Right lung (tissue), 5 donors: Measurements from ENCODE around the gene RGS8. TPM values are rescaled to one million over a fixed set of nuclear protein-coding genes. Genes with fewer than 3 reads are reported as not detected.
"Not testable (repeated sequence)": the region's sequence is repeated elsewhere in the genome, so short reads cannot be mapped to it uniquely, and the experiment has no call there.

Experiments used
- DNase-seq, 2 donors: peaks; one replicate each; pipeline ENCODE4 v3.0.0-alpha.2; 2013
- polyA plus RNA-seq, 5 donors: library from polyadenylated mRNA; unstranded; fragments of 120-200 nt; gene quantifications; one replicate each; pipeline versions ENCODE4 v1.2.1 to v1.2.3, GENCODE V29; 2013; ENCODE audit warnings: inconsistent platforms in 1 of 5, low replicate concordance in 1 of 5; ENCODE audit not compliant: insufficient read length in 5 of 5, insufficient read depth in 1 of 5

RGS8 gene
- polyA plus RNA-seq, 5 donors, result 0.03 TPM; not detected in 4

DNA sequence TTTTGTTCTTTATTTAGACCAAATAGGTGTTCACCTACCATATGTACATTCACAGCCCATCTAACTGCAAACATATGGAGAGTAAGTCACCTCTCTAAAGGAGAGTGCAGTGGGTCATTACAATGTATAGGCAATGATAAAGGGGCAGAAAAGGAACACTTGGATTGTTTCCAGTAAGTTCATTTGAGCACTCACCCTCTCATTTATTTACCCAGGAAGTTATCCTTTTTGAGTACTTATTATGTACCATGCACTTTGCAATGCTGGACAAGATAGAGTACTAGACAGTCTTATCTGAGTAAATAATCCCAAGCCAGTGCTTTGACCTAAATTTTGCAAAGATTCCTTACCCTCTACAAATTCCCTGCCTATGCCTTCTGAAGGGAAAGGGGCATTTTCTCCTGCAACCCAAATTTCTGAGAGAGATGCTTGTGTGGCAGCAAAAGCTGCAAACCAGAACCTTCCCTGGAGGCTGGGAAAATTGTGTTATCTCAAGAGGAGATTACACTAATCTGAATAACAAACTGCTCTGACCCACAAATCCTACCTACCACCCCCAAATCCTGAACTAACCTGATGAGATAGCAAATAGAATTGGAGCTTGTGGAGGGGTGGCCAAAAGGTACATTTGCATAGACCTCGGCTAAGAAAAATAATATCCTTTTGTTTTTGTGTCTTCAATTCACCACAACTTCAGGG lies 18.6 kb upstream of the RGS8 start:
- no peak for DNase-seq

- DNase-seq, result no peak
These were observed 15.9 kb upstream of the RGS8 start for GRCh38 chr1:182700351-182700709.

DNA sequence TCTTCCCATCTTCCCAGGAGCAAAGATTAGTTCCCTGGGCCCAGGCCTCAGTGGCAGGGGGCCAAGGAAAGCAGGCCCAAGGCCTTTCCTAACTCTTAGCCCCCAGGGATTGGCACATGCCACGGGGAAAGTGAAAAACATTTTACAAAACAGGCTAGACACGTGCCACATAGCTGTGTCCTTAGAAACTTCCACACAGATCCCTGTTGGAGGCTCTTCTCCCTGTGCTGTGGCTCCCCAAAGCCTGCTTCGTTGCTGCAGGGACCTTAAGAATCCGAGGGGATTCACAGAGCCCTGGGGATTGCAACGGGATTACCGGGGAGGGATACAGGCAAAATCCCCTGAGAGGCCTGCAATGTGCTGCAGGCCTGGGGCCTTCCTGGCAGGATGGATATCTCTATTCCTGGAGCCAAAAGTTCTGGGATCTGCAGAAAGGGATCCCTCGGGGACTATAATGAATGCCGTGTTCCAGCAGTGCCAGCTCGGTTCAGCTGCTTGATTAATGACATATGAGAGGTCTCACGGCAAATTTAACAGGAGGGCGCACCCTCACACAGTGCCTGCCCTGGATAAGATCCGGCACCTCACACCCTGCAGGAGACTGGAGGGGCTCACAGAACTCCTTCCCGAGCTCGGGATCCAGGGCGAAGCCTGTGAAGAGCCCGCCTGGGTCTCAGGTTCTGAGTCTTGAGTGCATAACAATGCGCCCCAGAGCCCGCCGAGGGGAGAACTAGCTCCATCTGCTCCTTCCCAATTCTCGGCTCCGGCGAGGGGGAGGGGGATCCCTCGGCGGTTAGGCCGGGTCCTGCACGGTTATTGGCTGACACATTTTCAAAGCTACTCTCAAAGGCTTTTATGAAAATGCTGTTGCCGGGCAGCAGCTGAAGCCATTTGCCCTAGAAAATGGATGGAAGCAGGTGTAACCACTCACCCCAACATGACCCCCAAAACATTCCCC lies 15.3 kb upstream of the RGS8 start:
- no peak for DNase-seq

DNA sequence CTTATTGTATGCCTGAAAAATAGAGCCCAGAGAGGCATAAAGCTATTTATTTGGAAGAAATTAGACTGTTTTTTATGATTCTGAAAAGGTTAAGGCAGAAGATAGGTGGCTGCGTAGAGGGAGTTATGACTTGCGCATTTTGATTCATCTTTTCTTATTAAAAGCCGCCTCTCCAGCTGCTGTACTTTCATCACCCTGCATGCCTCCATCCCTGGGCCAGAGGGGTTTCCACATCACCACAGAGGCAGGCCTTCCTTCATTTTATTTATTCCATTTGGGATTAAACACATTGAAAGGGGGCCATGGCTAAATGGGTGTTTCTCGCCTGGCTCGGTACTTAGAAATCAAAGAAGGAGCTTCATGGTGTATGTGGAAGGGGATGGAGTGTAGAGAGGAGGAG lies 14.6 kb upstream of the RGS8 start:
- DNase-seq, result no peak

GRCh38 chr1:182693139-182693538 lies 8.8 kb upstream of the RGS8 start:
- not testable (repeated sequence) for DNase-seq

DNA sequence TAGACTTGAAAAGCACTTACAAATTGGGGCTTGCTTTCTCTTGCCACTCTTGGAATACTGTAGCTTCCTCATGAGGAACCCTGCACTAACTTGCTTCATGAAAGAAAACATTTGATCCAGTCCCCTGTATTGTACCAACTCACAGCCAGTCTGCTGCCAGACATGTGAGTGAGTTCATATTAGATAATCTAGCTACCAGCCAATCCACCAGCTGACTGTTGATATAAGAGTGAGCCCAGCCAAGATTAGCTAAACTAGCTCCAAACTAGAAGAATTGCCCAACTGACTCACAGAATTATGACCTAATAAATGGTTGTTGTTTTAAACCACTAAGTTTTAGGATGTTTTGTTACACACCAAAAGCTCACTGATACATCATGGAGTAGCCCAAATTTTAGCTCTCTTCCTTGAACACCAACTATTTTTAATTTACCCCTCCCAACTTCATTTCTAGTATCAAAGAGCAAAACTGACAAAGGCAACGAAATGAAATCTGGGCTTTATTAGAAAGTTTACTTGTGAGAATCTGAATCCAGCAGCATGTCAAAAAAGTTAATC lies 6.6 kb upstream of the RGS8 start:
- DNase-seq, result no peak

GRCh38 chr1:182688436-182689205 lies 4.2 kb upstream of the RGS8 start:
- DNase-seq, result no peak

GRCh38 chr1:182687361-182687760 lies 3.0 kb upstream of the RGS8 start:
- DNase-seq, result no peak

GRCh38 chr1:182686446-182686845 lies 2.1 kb upstream of the RGS8 start:
- no peak for DNase-seq

DNA sequence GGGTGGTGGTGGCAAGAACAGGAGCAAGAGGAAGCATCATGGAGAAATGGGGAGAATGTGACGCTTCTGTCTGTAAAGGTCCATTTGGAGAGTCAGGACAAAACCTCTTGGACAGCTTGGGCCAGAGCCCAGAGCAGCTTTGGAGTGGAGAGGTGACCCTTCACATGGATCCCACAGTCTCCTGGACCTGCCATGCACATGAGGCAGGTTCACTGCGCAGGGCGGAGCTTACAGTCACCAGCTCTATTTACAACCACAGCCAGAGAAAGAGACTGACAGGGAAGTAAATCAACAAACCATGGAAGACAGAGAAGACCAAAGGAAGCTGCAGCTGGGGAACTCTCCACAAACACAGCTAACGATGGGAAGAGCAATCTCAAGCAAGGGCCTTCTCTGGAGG lies 828 bp upstream of the RGS8 start:
- no peak for DNase-seq

DNA sequence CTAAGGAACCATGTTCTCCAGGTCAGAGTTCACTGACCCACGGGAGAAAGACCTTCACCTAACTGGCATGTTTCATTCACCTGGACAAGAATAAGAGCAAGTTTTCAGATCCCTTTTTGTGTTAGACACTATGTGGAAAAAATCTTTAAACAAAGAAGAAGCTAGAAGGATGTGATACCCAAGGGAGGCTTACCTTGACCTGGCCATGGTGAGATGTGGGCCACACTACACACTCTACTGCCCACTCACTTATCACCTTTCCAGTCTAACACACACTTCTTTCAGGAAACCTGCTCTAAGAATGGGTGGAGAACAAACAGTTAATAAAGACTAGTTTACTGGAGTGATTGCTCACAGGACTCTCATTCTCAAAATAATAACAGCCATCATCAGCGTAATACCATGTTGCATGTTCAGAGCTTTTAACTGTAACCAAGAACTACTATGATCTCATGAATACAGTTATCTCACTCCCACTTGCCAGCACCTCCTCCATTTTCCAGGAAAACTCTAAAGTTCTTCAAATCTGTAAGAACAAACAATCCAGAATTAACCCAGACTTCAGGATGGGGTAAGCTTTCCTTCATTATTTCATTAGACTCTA lies 1.4 kb downstream of the RGS8 start:
- DNase-seq, result no peak

DNA sequence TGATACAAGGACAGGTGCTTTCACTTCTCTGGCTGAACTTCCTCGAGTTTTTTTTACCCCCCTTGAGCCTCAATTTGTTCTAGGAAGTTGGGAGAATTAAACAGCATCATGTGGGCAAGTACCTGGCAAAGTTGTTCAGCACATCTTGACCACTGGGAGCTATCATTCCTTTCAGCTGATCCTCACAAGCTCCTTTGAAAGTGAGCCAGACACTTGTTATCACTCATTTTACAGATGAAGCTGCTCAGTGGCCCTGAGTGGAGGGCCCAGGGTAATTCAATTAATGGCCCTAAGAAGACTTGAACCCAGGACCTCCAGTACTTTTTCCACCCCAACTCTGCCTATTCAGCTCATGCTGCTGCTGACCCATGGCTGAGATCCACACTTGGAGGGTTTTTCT lies 2.0 kb downstream of the RGS8 start:
- DNase-seq, result no peak

DNA sequence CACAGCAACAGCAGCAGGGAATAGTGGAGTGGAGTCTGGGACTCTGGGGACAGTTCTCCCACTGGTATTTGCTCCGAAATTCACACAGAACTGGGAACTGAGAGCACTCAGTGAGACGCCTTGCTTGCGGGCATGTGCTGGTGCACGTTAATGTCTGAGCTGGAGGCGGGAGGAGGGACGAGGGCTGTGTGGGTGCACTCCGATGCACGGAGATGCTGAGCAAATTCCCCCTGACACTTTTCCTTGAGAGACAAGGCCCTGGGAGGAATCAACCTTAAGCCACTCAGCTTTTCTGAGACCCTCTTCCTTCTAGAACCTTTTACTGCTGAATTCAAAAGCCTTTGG lies 2.8 kb downstream of the RGS8 start:
- DNase-seq, result no peak

DNA sequence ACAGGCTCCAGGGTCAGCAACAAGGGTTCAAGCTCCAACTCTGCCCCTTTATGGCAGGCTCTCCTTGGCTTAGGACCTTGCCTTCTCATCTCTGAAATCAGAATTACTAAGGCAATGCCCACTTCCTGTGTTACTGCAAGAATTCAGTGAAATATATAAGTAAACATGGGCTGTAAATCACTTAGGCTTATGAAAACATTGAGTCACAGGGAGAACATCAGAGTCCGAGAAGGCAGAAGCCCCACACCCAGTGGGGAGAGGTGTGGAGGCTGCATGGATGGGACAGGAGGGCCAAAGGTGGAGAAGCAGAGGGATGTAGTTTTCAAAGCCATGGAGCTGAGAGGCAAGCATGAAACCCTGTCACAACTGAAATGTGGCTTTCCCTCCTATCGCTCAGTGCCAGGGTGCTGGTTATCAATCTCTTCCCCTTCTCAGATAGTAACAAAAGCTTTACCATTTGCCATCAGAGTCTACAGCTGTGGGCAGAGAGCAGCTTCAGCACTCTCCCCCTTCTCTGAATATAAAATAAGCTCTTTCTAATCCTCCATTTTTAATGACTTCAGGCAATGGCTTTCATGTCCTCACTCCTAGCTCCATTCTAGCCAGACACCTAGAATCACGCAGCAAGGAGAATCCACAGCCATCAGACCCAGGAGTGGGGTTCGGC lies 3.4 kb downstream of the RGS8 start:
- no peak for DNase-seq

DNA sequence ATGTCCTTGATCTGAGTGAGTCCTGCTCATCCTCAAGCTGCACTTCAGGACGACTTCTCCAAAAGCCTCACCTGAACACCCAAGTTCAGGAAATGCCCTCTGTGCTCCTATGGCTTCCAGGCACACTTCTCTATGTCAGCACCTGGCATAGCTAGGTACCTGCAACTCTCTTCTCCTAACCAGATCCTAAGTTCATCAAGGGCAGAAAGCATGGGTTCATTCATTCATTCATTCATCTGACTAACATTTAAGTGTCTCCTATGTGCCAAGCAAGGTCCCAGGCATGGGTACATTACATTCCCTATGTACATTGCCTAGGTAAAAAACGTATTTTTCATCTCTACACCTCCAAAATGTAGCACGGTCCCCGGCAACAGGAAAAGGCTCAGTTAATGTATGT lies 4.0 kb downstream of the RGS8 start:
- DNase-seq, result no peak

DNA sequence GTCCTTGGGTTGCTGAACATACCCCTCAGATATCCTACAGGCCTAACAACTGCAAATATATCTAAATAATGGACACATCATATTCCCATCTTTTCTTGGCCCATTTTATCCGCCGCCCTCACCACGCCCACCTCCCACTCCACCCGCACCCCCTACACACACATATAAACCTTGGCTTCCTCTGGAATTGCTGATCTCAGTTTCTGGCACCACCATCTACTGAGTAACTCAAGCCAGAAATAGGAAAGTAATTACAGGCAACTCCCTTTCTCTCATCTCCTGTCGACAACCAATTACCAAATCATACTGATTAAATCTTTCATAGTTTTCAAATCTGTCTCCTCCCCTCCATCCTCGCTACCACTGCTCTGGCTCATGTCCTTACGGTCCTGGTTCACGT lies 4.7 kb downstream of the RGS8 start:
- DNase-seq, result no peak

GRCh38 chr1:182677397-182678098 lies 6.8 kb downstream of the RGS8 start:
- DNase-seq, result no peak

GRCh38 chr1:182676274-182676673 lies 8.1 kb downstream of the RGS8 start:
- no peak for DNase-seq

DNA sequence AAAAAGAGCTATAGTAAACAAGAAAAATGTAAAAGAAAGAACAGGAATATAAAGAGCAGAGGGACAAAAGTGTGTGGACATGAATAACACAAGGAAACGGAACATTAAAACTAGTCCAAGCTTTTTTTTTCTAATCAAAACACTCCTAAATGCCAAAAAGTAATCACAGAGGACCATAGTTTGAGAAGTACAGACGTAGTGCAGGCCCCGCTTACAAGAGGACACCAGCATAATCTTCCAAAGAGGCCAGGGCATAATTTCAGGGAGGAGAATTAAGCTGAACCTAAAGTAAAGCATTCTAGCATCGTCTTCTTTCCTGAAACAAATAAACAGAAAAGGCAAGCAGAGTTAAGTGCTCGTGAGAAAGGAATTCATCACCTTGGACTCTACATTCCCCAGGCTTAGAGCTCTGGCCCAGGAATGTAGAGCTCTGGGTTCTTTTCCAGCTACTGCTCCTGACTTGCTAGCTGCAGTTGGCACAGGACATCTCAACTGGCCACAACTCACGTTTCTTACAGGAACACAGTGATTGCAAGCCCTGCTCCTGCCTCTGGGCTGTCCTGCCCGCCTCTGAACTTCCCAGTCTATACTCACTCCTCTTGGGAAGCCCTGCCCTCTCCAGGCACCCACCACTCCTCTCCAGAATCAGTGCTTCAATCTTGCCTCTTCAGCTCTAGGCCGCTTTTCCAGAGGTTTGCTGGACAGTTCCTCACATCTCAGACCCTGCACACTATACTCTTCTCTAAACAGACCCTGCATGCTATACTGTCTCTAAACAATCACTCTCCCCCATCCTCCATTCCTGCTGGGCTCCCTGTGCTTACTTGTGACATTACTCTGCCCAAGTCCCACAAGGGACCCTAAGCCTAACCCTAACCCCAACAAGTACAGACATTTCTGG lies 9.8 kb downstream of the RGS8 start:
- no peak for DNase-seq

DNA sequence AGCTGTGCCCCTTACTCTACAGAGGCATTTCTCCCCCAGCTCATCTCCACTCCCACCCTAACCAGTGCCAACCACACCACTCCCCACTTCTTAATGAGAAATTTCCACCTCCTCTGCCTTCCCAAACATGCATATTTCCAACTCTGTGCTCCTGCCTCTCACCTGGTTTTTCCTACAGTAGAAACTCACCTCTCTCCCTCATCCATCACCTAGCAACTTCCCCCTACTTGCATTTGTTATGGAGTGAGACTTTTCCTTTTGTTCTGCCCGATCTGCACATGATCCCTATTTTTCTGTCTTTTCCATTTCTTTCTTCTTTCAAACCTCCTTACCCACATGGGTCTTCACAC lies 11.9 kb downstream of the RGS8 start:
- DNase-seq, result no peak
